ENCODE measurements around the gene ABCB9. TPM values are rescaled to one million over a fixed set of nuclear protein-coding genes. Genes with fewer than 3 reads are reported as not detected.

The ABCB9 gene
- total RNA-seq, 2 donors from 2014 or later, result 8.9 to 9.5 TPM

GRCh38 chr12:122987086-122987951 lies 21.1 kb upstream of the ABCB9 start:
- Mint-ChIP-seq H3K36me3 (peaks cover 6% of the 10 kb centered on the region in 2 donors), H3K27ac (no peak overlapping the region)
- DNase-seq (ENCODE audit: low spot score in 2 of 2), result no peak

GRCh38 chr12:122986258-122986871 lies 20.1 kb upstream of the ABCB9 start:
- Mint-ChIP-seq H3K27ac (no peak overlapping the region), H3K9me3 (no peaks in the 10 kb centered on the region), H3K36me3 (peaks cover 6 to 11% of the 10 kb centered on the region in 2 donors)
- DNase-seq (ENCODE audit: low spot score in 2 of 2), result no peak
- ATAC-seq, result no peak

More at GRCh38 chr12:122987086-122987951, 21.1 kb upstream of the ABCB9 start:
- H3K9me3 Mint-ChIP-seq, result no peaks in the 10 kb centered on the region
- no peak for ATAC-seq

GRCh38 chr12:122985338-122986257 lies 19.3 kb upstream of the ABCB9 start:
- Mint-ChIP-seq H3K36me3 (peaks cover 6 to 17% of the 10 kb centered on the region in 2 donors), H3K9me3 (no peaks in the 10 kb centered on the region), H3K27ac (no peak overlapping the region)
- DNase-seq (ENCODE audit: low spot score in 2 of 2) (no peak), ATAC-seq (no peak)

DNA sequence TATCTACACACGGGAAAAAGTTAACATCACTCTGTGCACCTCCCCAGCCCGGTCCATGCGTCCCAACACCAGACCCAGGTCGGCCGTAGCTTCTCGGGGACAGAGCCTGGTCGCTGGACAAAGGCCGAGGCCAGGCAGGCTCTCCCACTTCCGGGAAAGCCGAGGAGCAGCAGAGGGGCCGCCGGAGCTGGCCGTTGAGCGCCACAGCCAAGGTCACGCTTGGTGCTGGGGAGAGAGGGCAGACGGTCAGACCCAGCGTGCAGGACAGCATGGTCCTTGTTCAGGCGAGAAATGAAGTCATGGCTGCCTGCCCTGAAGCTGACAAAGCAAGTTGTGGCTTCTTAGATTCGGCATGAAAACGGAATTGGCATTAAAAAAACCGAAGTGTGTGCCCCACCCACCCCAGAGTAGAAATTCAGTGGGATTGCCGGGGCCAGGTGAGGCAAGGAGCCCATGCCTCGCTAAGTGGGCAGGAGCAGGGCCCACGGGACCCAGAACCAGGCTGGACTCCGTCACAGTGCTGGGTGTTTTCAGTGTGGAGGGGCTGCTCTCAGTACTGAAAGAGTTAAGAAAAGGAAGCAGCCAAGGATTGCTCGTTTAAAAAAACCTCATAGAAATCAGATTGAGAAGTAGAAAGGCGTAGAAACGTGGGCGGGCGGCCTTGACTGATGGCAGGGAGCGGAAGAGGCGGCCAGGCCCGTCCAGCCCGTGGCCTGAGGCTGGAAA lies 18.5 kb upstream of the ABCB9 start:
- no peak for DNase-seq (ENCODE audit: low spot score in 2 of 2)
- Mint-ChIP-seq H3K27ac (peak overlapping the region; percentile 69 to 92), H3K9me3 (no peaks in the 10 kb centered on the region), H3K36me3 (peaks cover 9 to 21% of the 10 kb centered on the region in 2 donors)
- ATAC-seq, result no peak

DNA sequence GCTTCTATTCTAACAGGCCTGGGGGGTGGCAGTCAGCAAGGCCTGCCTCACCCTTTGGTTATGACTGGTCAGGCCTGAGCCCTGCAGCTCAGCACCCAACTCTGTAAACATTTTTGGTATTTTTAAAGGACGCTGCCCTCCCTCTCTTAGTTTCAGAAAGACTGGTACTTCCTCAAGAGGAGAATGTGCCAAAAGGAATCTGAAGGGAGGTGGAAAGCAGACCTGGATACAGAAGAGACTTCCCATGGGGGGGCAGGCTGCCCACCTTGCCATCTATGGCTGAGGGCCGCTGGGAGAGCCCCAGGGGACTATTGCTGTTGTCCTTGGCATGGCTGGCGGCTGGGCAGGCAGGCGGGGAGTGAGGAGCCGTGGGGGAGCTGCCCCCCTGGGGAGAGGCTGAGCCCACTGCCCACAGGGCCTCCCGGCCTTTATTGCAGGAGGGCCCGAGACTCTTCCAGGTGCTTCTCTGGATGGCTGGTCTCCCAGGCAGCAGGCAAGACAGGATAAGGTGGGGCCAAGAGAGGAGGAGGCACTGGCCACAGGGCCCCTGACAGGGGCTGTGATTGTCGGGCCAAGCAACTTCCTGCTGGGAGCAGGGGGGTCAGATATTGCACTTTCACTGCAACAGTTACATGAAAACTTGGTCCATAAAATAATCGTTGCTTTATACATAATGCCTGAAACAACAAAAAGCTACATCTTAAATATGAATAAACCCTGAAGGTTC lies 17.7 kb upstream of the ABCB9 start:
- ATAC-seq (no peak), DNase-seq (ENCODE audit: low spot score in 2 of 2) (no peak)
- Mint-ChIP-seq H3K27ac (peak overlapping the region; percentile 77 to 92), H3K36me3 (peaks cover 12 to 22% of the 10 kb centered on the region in 2 donors), H3K9me3 (no peaks in the 10 kb centered on the region)

DNA sequence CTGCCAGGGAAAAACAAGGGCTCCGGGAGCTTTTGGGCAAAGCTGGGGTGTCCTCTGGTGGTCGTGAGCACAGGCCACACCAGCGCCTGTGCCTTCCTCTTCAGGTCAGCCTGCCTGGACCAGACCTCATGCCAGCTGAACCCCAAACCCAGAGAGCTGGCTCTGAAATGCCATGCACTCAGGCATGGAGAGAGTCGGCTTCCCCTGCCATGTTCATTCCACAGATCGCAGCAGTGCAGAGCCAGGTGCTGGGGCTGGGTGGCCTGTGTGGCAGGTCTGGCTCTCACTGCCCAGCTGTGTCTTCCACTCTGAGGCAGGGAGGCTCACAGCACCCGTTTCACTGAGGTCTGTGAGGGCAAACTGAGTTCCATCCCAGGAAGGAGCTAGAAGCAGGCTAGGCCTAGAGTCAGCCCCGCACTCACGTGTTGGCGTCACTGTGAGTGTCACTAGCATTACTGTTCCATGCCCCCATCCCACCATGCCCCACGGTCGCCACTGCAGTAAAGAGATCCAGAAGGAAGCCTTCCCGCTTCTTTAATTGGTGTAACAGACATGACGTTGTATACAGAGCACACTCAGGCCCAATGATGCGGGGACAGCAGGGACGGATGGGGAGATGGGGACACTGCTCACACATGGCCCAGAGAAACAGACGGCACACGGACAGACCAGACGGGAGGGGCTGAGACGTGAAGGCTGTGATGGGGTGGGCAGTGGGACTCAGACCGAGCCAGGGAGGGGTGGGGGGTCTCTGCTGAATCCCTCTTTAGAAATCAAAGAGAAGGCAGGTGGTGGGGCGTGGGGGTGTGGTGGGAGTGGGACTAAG lies 16.9 kb upstream of the ABCB9 start:
- Mint-ChIP-seq H3K27ac (peak overlapping the region; percentile 77 to 92), H3K36me3 (peaks cover 12 to 22% of the 10 kb centered on the region in 2 donors), H3K9me3 (no peaks in the 10 kb centered on the region)
- no peak for ATAC-seq
- no peak for DNase-seq (ENCODE audit: low spot score in 2 of 2)

GRCh38 chr12:122982477-122982815 lies 16.2 kb upstream of the ABCB9 start:
- peaks cover 12 to 22% of the 10 kb centered on the region in 2 donors for H3K36me3 Mint-ChIP-seq
- H3K27ac Mint-ChIP-seq, result peak overlapping the region; percentile 92 to 95
- DNase-seq (ENCODE audit: low spot score in 2 of 2), result no peak
- ATAC-seq, result no peak
- H3K9me3 Mint-ChIP-seq, result no peaks in the 10 kb centered on the region

- H3K27ac Mint-ChIP-seq, result peak overlapping the region; percentile 92 to 95
These were observed 15.6 kb upstream of the ABCB9 start for GRCh38 chr12:122981587-122982476.

DNA sequence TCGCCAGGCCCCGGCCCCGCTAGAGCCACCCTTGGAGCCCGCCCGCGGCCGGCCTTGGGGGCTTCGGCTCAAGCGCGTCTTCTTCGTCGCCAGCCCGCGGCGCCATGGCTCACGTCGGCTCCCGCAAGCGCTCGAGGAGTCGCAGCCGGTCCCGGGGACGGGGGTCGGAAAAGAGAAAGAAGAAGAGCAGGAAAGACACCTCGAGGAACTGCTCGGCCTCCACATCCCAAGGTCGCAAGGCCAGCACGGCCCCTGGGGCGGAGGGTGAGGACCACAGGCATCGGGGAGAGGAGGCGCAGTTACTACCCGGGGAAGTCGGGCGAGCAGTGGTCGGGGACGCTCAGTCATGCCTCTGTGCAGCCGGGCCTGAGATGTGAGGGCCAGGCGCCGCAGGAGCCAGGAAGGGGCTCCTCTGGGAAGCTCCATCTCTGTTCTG lies 14.8 kb upstream of the ABCB9 start:
- peak; percentile 21 to 24 for ATAC-seq
- Mint-ChIP-seq H3K27ac (peak overlapping the region; percentile 92 to 95), H3K9me3 (no peaks in the 10 kb centered on the region), H3K36me3 (peaks cover 12 to 22% of the 10 kb centered on the region in 2 donors)
- DNase-seq (ENCODE audit: low spot score in 2 of 2), result no peak

More at GRCh38 chr12:122981587-122982476, 15.6 kb upstream of the ABCB9 start:
- no peak for DNase-seq (ENCODE audit: low spot score in 2 of 2)
- Mint-ChIP-seq H3K9me3 (no peaks in the 10 kb centered on the region), H3K36me3 (peaks cover 12 to 22% of the 10 kb centered on the region in 2 donors)
- no peak for ATAC-seq

GRCh38 chr12:122980183-122981035 lies 14.1 kb upstream of the ABCB9 start, which contains the start of gene ARL6IP4:
Gene ARL6IP4, plus strand, starts transcription at chr12:122980681. Its CDS starts 459 bp downstream, at chr12:122981140.
- peaks cover 18 to 22% of the 10 kb centered on the region in 2 donors for H3K36me3 Mint-ChIP-seq
- peak; percentile 64 to 73 for DNase-seq (ENCODE audit: low spot score in 2 of 2)
- no peaks in the 10 kb centered on the region for H3K9me3 Mint-ChIP-seq
- peak; percentile 72 to 73 for ATAC-seq
- peak within 1 kb of the TSS; percentile 92 to 95 for H3K27ac Mint-ChIP-seq

DNA sequence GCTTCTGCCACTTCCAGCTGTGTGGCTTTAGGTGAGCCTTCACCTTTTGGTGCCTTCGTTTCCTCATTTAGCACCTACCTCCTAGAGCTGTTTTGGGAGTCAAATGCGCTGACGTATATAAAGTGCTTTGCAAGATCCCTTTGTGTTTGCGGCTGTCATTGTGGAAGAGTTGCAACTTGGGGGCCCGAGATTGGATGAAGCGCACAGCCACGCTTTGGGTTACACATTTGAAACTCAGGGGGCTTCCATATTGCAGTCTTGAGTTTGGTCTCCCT lies 13.6 kb upstream of the ABCB9 start:
- ATAC-seq (no peak), DNase-seq (ENCODE audit: low spot score in 2 of 2) (no peak)
- Mint-ChIP-seq H3K9me3 (no peaks in the 10 kb centered on the region), H3K36me3 (peaks cover 22 to 23% of the 10 kb centered on the region in 2 donors), H3K27ac (peak overlapping the region; percentile 77 to 92)

DNA sequence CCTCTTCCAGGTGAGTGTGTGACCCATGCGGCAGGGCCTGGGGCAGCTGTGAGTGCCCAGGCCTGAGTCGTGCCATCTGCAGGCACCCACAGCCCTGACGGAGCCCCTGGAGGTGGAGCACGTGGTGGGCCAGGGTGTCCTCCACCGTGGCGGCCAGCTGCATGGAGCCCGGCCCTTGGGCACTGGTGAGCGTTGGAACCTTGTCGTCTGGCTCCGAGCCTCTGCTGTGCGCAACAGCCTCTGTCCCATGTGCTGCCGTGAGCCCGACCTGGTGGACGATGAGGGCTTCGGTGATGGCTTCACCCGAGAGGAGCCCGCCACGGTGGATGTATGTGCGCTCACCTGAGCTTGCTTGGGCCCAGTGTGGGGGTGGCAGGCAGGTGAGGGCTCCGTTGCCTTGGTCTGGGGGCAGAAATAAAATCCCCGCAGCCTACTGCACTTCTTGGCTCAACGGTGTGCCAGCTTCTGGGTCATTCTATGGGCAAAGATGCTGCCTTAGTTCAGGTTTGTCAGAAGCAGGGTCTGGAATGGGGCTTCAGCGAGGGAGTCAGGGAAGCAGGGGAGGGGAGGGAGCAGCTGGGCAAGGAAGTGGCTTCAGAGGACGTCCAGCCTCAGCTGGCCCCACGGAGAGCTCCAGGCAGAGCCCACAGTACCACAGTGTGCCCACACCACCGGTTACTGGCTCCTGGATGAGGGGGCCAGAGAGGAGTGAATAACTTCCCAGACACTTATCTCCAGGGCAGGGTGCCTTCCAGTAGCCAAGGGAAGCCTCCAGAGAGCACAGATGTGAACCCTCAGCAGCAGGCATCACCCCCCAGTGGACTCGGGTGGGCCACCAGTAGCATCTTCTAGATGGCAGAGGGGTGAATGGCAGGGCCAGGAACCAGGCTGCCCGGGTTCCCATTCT lies 13.0 kb upstream of the ABCB9 start:
- no peak for ATAC-seq
- no peak for DNase-seq (ENCODE audit: low spot score in 2 of 2)
- H3K9me3 Mint-ChIP-seq, result no peaks in the 10 kb centered on the region
- peaks cover 22 to 23% of the 10 kb centered on the region in 2 donors for H3K36me3 Mint-ChIP-seq
- H3K27ac Mint-ChIP-seq, result peak overlapping the region; percentile 68 to 92
